HG03442 (cell line): ENCODE data around the gene PARP9.
"Not testable (repeated sequence)": the region's sequence is repeated elsewhere in the genome, so short reads cannot be mapped to it uniquely, and the experiment has no call there.

ENCODE experiments used
- ATAC-seq: cut with Tn5 transposase; IDR thresholded peaks from one replicate; pipeline ENCODE4 v1.9.1; 2021; ENCODE audit warnings: mild to moderate bottlenecking, moderate library complexity; ENCODE audit not compliant: unreplicated experiment

PARP9 gene

GRCh38 chr3:122576174-122576940, 12.3 kb upstream of the PARP9 start:
- ATAC-seq: peak; percentile 80

GRCh38 chr3:122572940-122573412, 8.9 kb upstream of the PARP9 start:
- peak; percentile 18 for ATAC-seq

GRCh38 chr3:122568755-122569154, 4.7 kb upstream of the PARP9 start:
- ATAC-seq: no peak

GRCh38 chr3:122568131-122568530, 4.0 kb upstream of the PARP9 start:
- not testable (repeated sequence) for ATAC-seq

- ATAC-seq: peak; percentile 1
Measured at GRCh38 chr3:122563717-122564025, 429 bp downstream of the PARP9 start.

GRCh38 chr3:122562923-122563716, 980 bp downstream of the PARP9 start:
- no peak for ATAC-seq

- ATAC-seq: no peak
Measured at GRCh38 chr3:122560680-122561079, 3.4 kb downstream of the PARP9 start.

- ATAC-seq: no peak
Measured at GRCh38 chr3:122559906-122560305, 4.2 kb downstream of the PARP9 start.

- ATAC-seq: no peak
Measured at GRCh38 chr3:122558605-122559004, 5.5 kb downstream of the PARP9 start.

- ATAC-seq: no peak
Measured at GRCh38 chr3:122557356-122557755, 6.7 kb downstream of the PARP9 start.

GRCh38 chr3:122555275-122556071, 8.6 kb downstream of the PARP9 start:
- ATAC-seq: no peak

GRCh38 chr3:122553171-122553570, 10.9 kb downstream of the PARP9 start:
- no peak for ATAC-seq

- ATAC-seq: no peak
Measured at GRCh38 chr3:122548619-122549018, 15.5 kb downstream of the PARP9 start.

GRCh38 chr3:122548076-122548475, 16.0 kb downstream of the PARP9 start:
- no peak for ATAC-seq

GRCh38 chr3:122546151-122546550, 17.9 kb downstream of the PARP9 start:
- ATAC-seq: no peak

- no peak for ATAC-seq
Measured at GRCh38 chr3:122538956-122539490, 25.1 kb downstream of the PARP9 start.

GRCh38 chr3:122536632-122537001, 27.5 kb downstream of the PARP9 start:
- no peak for ATAC-seq

GRCh38 chr3:122535964-122536631, 28.0 kb downstream of the PARP9 start:
- no peak for ATAC-seq

- peak; percentile 100 for ATAC-seq
Measured at GRCh38 chr3:122533931-122534334, 30.2 kb downstream of the PARP9 start.

- ATAC-seq: peak; percentile 5
Measured at GRCh38 chr3:122533480-122533879, 30.6 kb downstream of the PARP9 start.

GRCh38 chr3:122530164-122530563, 33.9 kb downstream of the PARP9 start:
- ATAC-seq: no peak
